GM18511 (cell line): Measurements from ENCODE around the gene PRKAG2.
"Not testable (repeated sequence)": the region's sequence is repeated elsewhere in the genome, so short reads cannot be mapped to it uniquely, and the experiment has no call there.

Experiments
- ATAC-seq: cut with Tn5 transposase; IDR thresholded peaks from one replicate; pipeline ENCODE4 v1.9.1; 2021; ENCODE audit warnings: mild to moderate bottlenecking, moderate library complexity; ENCODE audit not compliant: unreplicated experiment

PRKAG2 gene

GRCh38 chr7:151540146-151540545, 336.8 kb downstream of the PRKAG2 start:
- ATAC-seq, result no peak

GRCh38 chr7:151539088-151539671, 337.7 kb downstream of the PRKAG2 start:
- ATAC-seq, result peak; percentile 81

GRCh38 chr7:151537818-151538561, 338.9 kb downstream of the PRKAG2 start:
- ATAC-seq, result no peak

GRCh38 chr7:151536178-151536577, 340.7 kb downstream of the PRKAG2 start:
- not testable (repeated sequence) for ATAC-seq

GRCh38 chr7:151529842-151530241, 347.1 kb downstream of the PRKAG2 start:
- no peak for ATAC-seq

GRCh38 chr7:151524845-151525244, 352.1 kb downstream of the PRKAG2 start:
- no peak for ATAC-seq

- ATAC-seq, result no peak
These were observed 352.6 kb downstream of the PRKAG2 start for GRCh38 chr7:151524331-151524730.

- ATAC-seq, result peak; percentile 1
These were observed 356.3 kb downstream of the PRKAG2 start for GRCh38 chr7:151520419-151521261.

GRCh38 chr7:151519765-151520418, 357.0 kb downstream of the PRKAG2 start, which contains the start of gene RHEB:
RHEB (minus strand) TSS chr7:151519895; CDS start chr7:151519511, 384 bp downstream.
- ATAC-seq, result peak; percentile 84

GRCh38 chr7:151518947-151519764, 357.8 kb downstream of the PRKAG2 start:
- ATAC-seq, result peak; percentile 59

GRCh38 chr7:151518105-151518946, 358.6 kb downstream of the PRKAG2 start:
- no peak for ATAC-seq

- no peak for ATAC-seq
These were observed 359.3 kb downstream of the PRKAG2 start for GRCh38 chr7:151517601-151518104.

- no peak for ATAC-seq
These were observed 361.7 kb downstream of the PRKAG2 start for GRCh38 chr7:151515276-151515565.

- no peak for ATAC-seq
These were observed 362.2 kb downstream of the PRKAG2 start for GRCh38 chr7:151514461-151515275.

- ATAC-seq, result no peak
These were observed 363.8 kb downstream of the PRKAG2 start for GRCh38 chr7:151513133-151513532.

GRCh38 chr7:151512353-151512752, 364.6 kb downstream of the PRKAG2 start:
- no peak for ATAC-seq

- no peak for ATAC-seq
These were observed 365.0 kb downstream of the PRKAG2 start for GRCh38 chr7:151511946-151512345.

GRCh38 chr7:151511270-151511669, 365.6 kb downstream of the PRKAG2 start:
- ATAC-seq, result no peak
